ENCODE results near the gene NUDT5. TPM values are rescaled to one million over a fixed set of nuclear protein-coding genes. Genes with fewer than 3 reads are reported as not detected.

Gene NUDT5
- total and polyA plus RNA-seq, 2 of the 8 experiments (the other 6 are each of a cell fraction or from before 2014, with no cell fraction given) = 130 to 134 TPM

DNA sequence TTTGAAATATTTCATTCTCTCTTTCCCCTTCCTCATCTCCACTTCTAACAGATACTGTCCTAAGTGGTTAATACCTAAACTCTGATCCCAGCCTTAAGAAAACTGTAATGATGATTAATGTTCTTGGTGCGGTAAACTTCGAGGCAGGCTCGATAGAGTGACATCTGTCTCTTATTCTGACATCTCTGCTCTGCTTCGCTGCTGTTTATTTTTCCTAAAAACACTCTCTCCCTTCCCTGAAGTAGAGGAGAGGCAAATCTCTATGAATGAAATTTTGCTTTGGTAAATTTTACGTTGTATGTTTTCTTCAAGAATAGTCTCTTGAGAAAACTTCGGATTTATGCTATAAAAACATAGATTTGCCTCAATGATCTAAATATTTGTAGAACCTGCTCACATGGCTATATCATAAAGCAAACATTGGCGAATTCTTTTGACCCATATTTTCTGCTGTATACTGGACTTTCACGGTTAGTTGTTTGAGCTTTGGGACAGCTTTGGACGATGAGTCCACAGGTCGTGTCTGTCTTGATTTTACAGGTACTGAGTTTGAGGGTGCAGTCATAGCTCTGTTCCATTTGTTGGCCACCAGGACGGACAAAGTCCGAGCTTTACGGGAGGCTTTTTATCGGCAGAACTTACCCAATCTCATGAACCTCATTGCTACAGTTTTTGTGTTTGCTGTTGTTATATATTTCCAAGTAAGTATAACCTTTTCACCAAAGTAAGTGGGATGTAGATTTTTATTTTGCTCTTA is 39.1 kb downstream of the NUDT5 start:
- Histone ChIP-seq H3K9ac (replicated peaks in 1 of 4; ENCODE audit: extremely low read depth in 1 of 4, low read depth in 3 of 4, low read length in 3 of 4) (no peak overlapping the region), H2AK5ac (ENCODE audit: low read depth, low read length) (no peak overlapping the region), H4K91ac (replicated peaks; ENCODE audit: insufficient read length, low read length) (no peak overlapping the region), H3K79me1 (ENCODE audit: low read depth, low read length) (no peaks in the 10 kb centered on the region), H3K27me3 (replicated peaks in 1 of 4; ENCODE audit: control insufficient read depth in 3 of 4, extremely low read depth in 1 of 4, insufficient read depth in 3 of 4, low read length in 3 of 4) (peaks cover 0 to 1% (median 0%) of the 10 kb centered on the region in 4 experiments; a peak in 1 of 7 replicates), H3K27ac (ENCODE audit: low read depth, low read length) (no peak overlapping the region), H2AFZ (ENCODE audit: low read length) (no peak overlapping the region), H4K5ac (ENCODE audit: insufficient read length, low read depth, low read length) (no peak overlapping the region), H3K23ac (ENCODE audit: insufficient read length) (no peak overlapping the region), H2BK120ac (replicated peaks; ENCODE audit: low read depth, low read length) (no peak overlapping the region), H2BK5ac (ENCODE audit: low read depth, low read length) (no peak overlapping the region), H3K18ac (ENCODE audit: extremely low read depth, low read length) (no peak overlapping the region), H2BK15ac (ENCODE audit: low read length) (no peak overlapping the region), H3K4me1 (replicated peaks in 1 of 4; ENCODE audit: control insufficient read depth in 3 of 4, insufficient read depth in 4 of 4, low read length in 3 of 4) (no peaks in the 10 kb centered on the region), H3K4me2 (ENCODE audit: insufficient read depth in 1 of 2, low read depth in 2 of 2, low read length in 2 of 2) (no peak overlapping the region), H2BK12ac (ENCODE audit: low read depth, low read length) (no peak overlapping the region), H3K36me3 (ENCODE audit: control insufficient read depth in 2 of 4, insufficient read depth in 4 of 4, low read length in 3 of 4) (peaks cover 0 to 8% (median 0%) of the 10 kb centered on the region in 4 experiments; a peak in 2 of 8 replicates), H4K20me1 (replicated peaks in 1 of 2; ENCODE audit: control insufficient read depth in 1 of 2, insufficient read depth in 2 of 2, low read length in 2 of 2) (no peaks in the 10 kb centered on the region), H3K4me3 (ENCODE audit: extremely low read depth in 1 of 4, insufficient read depth in 2 of 4, low read depth in 3 of 4, low read length in 4 of 4) (no peak overlapping the region), H3K9me3 (ENCODE audit: insufficient read depth in 2 of 2, low read depth in 1 of 2, low read length in 1 of 2) (no peaks in the 10 kb centered on the region), H3K56ac (replicated peaks; ENCODE audit: insufficient read length, low read depth, low read length) (no peak overlapping the region), H3K79me2 (ENCODE audit: control insufficient read depth in 1 of 2, insufficient read depth in 2 of 2, low read length in 2 of 2) (no peaks in the 10 kb centered on the region), H4K8ac (ENCODE audit: extremely low read depth, insufficient read depth, low read length) (no peak overlapping the region), H2BK20ac (ENCODE audit: low read length) (no peak overlapping the region), H3K23me2 (ENCODE audit: low read depth, low read length) (no peaks in the 10 kb centered on the region), H3K4ac (replicated peaks; ENCODE audit: insufficient read length, low read depth, low read length) (no peak overlapping the region), H3K14ac (ENCODE audit: insufficient read length) (no peak overlapping the region)
- 88% methylated on average over 14 of the region's 14 CpGs; no CpG with 5 or more reads in 1 of the 2 experiments for WGBS, 2 experiments (ENCODE audit: extremely low coverage in 1 of 2, insufficient coverage in 1 of 2, insufficient read length in 1 of 2, insufficient replicate concordance in 2 of 2, low coverage in 1 of 2, low lambda C conversion rate in 2 of 2, missing lambda C conversion rate in 1 of 2)
- ChIA-PET CTCF (ENCODE audit: partially characterized antibody) (interaction anchor here (0.7 kb wide), 1 partner anchor 75 kb away, joined by 3 read pairs; no protein-coding TSS in a partner anchor), POLR2A (ENCODE audit: partially characterized antibody) (no interaction called here)
- FAIRE-seq (no peak), DNase-seq (ENCODE audit: low read depth in 1 of 2, low spot score in 2 of 2) (no peak)
- TF ChIP-seq RFX5 (IDR thresholded peaks at IDR 0.05; ENCODE audit: borderline replicate concordance, low read depth, low read length) (no peak), SAP30 (IDR thresholded peaks at IDR 0.05; ENCODE audit: insufficient read depth, insufficient replicate concordance, low read length) (no peak), TAF7 (optimal IDR thresholded peaks at IDR 0.05; ENCODE audit: borderline replicate concordance, low read depth, low read length) (no peak), KDM1A (IDR thresholded peaks at IDR 0.05; ENCODE audit: borderline replicate concordance, low read length) (no peak), RNF2 (IDR thresholded peaks at IDR 0.05; ENCODE audit: borderline replicate concordance, low read depth, low read length, missing control alignments, poor library complexity, severe bottlenecking) (no peak), PHF8 (conservative IDR thresholded peaks at IDR 0.05; ENCODE audit: low read depth, low read length) (no peak)

All from H1 (cell line).